Posterior vena cava (tissue), 2 donors: ENCODE results near the gene MBOAT2. TPM values are rescaled to one million over a fixed set of nuclear protein-coding genes. Genes with fewer than 3 reads are reported as not detected.
"Not testable (repeated sequence)": the region's sequence is repeated elsewhere in the genome, so short reads cannot be mapped to it uniquely, and the experiment has no call there.

Experiments used
- DNase-seq: peaks from one replicate; pipeline ENCODE4 v3.0.0-alpha.2; 2020; ENCODE audit warnings: low spot score
- intact Hi-C, 2 donors: fragments of 100-400 bp; cut with DNase I; formaldehyde crosslinking; loops; one replicate each; pipeline versions ENCODE4 v1.14.1 to v1.14.2; 2022 to 2023
- long read RNA-seq, 2 donors: library from polyadenylated mRNA; unstranded; transcript quantifications; one replicate each; pipeline ENCODE4 v2.0.0, GENCODE V29; 2020 to 2021
- total RNA-seq, 2 donors: library from RNA; stranded (reverse); fragmentation: NEBNext Ultra II Directional; extraction: Animal tissue kit (Norgen Biotek cat#: 25700); gene quantifications; one replicate each; pipeline ENCODE4 v1.2.1, GENCODE V29; 2021
- donor health status: DM: yes; HTN: yes; CAD: no.
- donor health status: DM: yes; HTN: yes; CAD: no.

MBOAT2 gene
- 10 to 100 TPM in 1 of 2 donors, 1 to 10 TPM in 1; 9.4 to 16.1 TPM for total RNA-seq
- long read RNA-seq, donor 1, full-length matches to known transcripts = 3 of 4 reads
- long read RNA-seq, donor 1, partial matches to known transcripts = 0 of 4 reads
- long read RNA-seq, donor 1, other reads (novel, unspliced or antisense) = 1 of 4 reads
- long read RNA-seq, donor 2, partial matches to known transcripts = 1 of 3 reads
- long read RNA-seq, donor 2, other reads (novel, unspliced or antisense) = 2 of 3 reads

GRCh38 chr2:9003616-9004337 is at the start of gene MBOAT2:
Gene MBOAT2 (minus strand): TSS chr2:9003684. CDS start chr2:9003614, 70 bp downstream.
- intact Hi-C loops = no loop called here
- DNase-seq = peak; percentile 94

GRCh38 chr2:9052821-9053533 is 49.5 kb upstream of the MBOAT2 start:
- intact Hi-C loops = no loop called here
- DNase-seq = no peak

- intact Hi-C loops, DNase-seq: not testable (repeated sequence)
Observed at GRCh38 chr2:9051451-9051850, 48.0 kb upstream of the MBOAT2 start.

- intact Hi-C loops = no loop called here
- no peak for DNase-seq
Observed at GRCh38 chr2:9050122-9050809, 46.8 kb upstream of the MBOAT2 start.

- intact Hi-C loops = no loop called here
- DNase-seq = no peak
Observed at GRCh38 chr2:9045595-9045994, 42.1 kb upstream of the MBOAT2 start.

GRCh38 chr2:9043491-9043890 is 40.0 kb upstream of the MBOAT2 start:
- DNase-seq, intact Hi-C loops: not testable (repeated sequence)

- DNase-seq = no peak
- intact Hi-C loops = no loop called here
Observed at GRCh38 chr2:9037166-9037565, 33.7 kb upstream of the MBOAT2 start.

- intact Hi-C loops = no loop called here
- no peak for DNase-seq
Observed at GRCh38 chr2:9033385-9034168, 30.1 kb upstream of the MBOAT2 start.

GRCh38 chr2:9032536-9033255 is 29.2 kb upstream of the MBOAT2 start:
- intact Hi-C loops = no loop called here
- no peak for DNase-seq

GRCh38 chr2:9032121-9032520 is 28.6 kb upstream of the MBOAT2 start:
- DNase-seq = no peak
- intact Hi-C loops = no loop called here

- intact Hi-C loops = no loop called here
- no peak for DNase-seq
Observed at GRCh38 chr2:9031246-9031645, 27.8 kb upstream of the MBOAT2 start.

- no peak for DNase-seq
- intact Hi-C loops = no loop called here
Observed at GRCh38 chr2:9030841-9031240, 27.4 kb upstream of the MBOAT2 start.

- intact Hi-C loops = no loop called here
- DNase-seq = no peak
Observed at GRCh38 chr2:9030190-9030589, 26.7 kb upstream of the MBOAT2 start.

GRCh38 chr2:9029721-9030120 is 26.2 kb upstream of the MBOAT2 start:
- no peak for DNase-seq
- intact Hi-C loops = no loop called here

GRCh38 chr2:9027884-9028283 is 24.4 kb upstream of the MBOAT2 start:
- no peak for DNase-seq
- intact Hi-C loops = no loop called here

- DNase-seq = no peak
- intact Hi-C loops = no loop called here
Observed at GRCh38 chr2:9025746-9026145, 22.3 kb upstream of the MBOAT2 start.

- DNase-seq = no peak
- intact Hi-C loops = no loop called here
Observed at GRCh38 chr2:9024575-9024974, 21.1 kb upstream of the MBOAT2 start.

- DNase-seq = no peak
- intact Hi-C loops = no loop called here
Observed at GRCh38 chr2:9021563-9022211, 18.2 kb upstream of the MBOAT2 start.
